PC-9 (cell line): ENCODE results near the gene SSBP2.

Source experiments
- EZH2 ChIP-seq: fragments of 200-600 bp; sonication (generic); IDR thresholded peaks from 2 replicates; pipeline ENCODE4 v1.8.0; 2017; ENCODE audit warnings: antibody characterized with exemption, low read depth
- TF ChIP-seq, protein P1 (sequence below): fragments of 200-600 bp; sonication (generic); conservative IDR thresholded peaks from 2 replicates; pipeline ENCODE4 v1.6.1; 2017; ENCODE audit warnings: mixed run types, antibody characterized with exemption, mild to moderate bottlenecking, moderate library complexity

DNA sequence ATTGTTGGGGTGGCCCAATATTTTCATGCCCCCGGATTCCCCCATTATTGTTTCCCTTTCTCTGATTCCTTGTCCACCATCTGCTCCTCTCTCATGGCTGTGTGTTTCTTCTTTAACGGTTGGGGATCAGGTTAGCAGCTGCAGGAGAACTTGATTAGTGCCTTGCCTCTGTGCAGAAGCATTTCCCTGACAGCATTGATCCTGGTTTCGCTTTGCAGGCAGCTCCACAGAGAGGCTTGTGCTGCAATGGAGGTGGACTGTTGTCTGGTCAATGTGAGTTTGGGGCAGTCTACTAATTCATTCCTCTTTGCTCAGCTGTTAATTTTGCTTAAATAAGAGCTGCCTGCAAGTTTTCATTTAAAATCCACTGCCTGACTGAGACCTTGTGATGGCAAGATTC, 32.5 kb upstream of the SSBP2 start:
- TF ChIP-seq, protein P1, sequence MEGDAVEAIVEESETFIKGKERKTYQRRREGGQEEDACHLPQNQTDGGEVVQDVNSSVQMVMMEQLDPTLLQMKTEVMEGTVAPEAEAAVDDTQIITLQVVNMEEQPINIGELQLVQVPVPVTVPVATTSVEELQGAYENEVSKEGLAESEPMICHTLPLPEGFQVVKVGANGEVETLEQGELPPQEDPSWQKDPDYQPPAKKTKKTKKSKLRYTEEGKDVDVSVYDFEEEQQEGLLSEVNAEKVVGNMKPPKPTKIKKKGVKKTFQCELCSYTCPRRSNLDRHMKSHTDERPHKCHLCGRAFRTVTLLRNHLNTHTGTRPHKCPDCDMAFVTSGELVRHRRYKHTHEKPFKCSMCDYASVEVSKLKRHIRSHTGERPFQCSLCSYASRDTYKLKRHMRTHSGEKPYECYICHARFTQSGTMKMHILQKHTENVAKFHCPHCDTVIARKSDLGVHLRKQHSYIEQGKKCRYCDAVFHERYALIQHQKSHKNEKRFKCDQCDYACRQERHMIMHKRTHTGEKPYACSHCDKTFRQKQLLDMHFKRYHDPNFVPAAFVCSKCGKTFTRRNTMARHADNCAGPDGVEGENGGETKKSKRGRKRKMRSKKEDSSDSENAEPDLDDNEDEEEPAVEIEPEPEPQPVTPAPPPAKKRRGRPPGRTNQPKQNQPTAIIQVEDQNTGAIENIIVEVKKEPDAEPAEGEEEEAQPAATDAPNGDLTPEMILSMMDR = no peak
- no peak for TF ChIP-seq EZH2
